ENCODE data around the gene PGS1. TPM values are rescaled to one million over a fixed set of nuclear protein-coding genes. Genes with fewer than 3 reads are reported as not detected.

PGS1 gene
- total and polyA plus RNA-seq, 2 donors (not counting 1 experiment from before 2014, with no cell fraction given) = 22.4 to 34.5 TPM

DNA sequence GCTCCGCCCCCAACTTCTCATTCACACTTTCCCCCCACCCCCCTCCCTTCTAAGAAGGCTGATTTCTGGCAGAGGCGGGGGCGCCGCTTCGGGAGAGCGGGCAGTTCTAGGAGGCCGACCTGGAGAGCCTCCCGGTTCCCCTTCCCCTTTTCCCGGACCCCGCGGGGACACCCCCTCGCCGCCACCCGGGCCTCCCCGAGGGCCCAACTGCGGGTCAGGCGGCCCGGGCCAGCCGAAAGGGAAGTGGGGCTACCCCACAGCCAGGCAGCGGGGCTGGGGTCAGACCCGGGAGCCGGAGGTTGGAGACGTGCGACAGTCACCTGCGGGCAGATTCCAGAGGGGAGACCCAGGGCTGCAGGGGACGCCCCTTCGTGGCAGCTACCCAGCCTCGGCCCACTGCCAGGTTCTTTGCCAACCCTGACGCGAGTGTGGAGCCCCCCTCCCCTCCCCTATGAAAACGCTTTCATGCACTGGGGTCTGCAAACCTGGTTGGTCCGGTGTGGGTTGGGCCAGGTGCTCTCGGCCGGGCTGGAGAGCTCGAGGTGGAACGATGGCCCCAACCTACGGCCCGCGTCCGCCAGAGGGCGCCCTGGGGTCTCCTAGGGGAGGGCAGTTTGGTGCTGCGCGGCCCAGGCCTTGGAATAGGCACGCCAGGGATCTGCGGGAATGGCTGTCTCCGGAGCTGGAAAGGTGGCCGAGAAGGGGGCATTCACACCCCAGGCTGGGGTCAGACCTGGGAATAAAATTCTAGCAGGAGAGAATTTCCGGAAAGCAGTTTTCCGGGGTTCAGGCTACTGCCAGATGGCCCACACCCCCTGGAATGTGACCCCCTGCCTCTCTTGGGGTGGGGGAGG lies 17.9 kb upstream of the PGS1 start:
- Histone ChIP-seq H3K27ac (ENCODE audit: insufficient read depth, low read length) (peak overlapping the region; percentile 93), H3K9me3 (ENCODE audit: control insufficient read depth, insufficient read depth, low read depth, low read length) (no peaks in the 10 kb centered on the region), H3K9ac (ENCODE audit: insufficient read depth, low read length) (peak overlapping the region; percentile 93), H3K27me3 (ENCODE audit: control insufficient read depth, insufficient read depth, low read length) (no peaks in the 10 kb centered on the region), H3K4me1 (ENCODE audit: control insufficient read depth, extremely low read depth, insufficient read depth, low read length) (peaks cover 12% of the 10 kb centered on the region), H2AFZ (ENCODE audit: low read length) (peak overlapping the region; percentile 10), H3K4me2 (ENCODE audit: extremely low read depth, insufficient read depth, low read length) (peak overlapping the region; percentile 83), H3K36me3 (ENCODE audit: control insufficient read depth, insufficient read depth, low read length) (peaks cover 16% of the 10 kb centered on the region), H4K20me1 (ENCODE audit: control insufficient read depth, extremely low read depth, insufficient read depth, low read length) (no peaks in the 10 kb centered on the region), H3K4me3 (replicated peaks in 1 of 4; ENCODE audit: control extremely low read depth in 1 of 4, insufficient read depth in 1 of 4, low read depth in 3 of 4, low read length in 4 of 4) (peak overlapping the region; percentile 46 to 68 (median 58)), H3K79me2 (ENCODE audit: control insufficient read depth, insufficient read depth, low read length) (peaks cover 40% of the 10 kb centered on the region)
- TF ChIP-seq EZH2 (IDR thresholded peaks at IDR 0.05; ENCODE audit: low read length, missing control alignments) = no peak
- TF ChIP-seq, protein P1, sequence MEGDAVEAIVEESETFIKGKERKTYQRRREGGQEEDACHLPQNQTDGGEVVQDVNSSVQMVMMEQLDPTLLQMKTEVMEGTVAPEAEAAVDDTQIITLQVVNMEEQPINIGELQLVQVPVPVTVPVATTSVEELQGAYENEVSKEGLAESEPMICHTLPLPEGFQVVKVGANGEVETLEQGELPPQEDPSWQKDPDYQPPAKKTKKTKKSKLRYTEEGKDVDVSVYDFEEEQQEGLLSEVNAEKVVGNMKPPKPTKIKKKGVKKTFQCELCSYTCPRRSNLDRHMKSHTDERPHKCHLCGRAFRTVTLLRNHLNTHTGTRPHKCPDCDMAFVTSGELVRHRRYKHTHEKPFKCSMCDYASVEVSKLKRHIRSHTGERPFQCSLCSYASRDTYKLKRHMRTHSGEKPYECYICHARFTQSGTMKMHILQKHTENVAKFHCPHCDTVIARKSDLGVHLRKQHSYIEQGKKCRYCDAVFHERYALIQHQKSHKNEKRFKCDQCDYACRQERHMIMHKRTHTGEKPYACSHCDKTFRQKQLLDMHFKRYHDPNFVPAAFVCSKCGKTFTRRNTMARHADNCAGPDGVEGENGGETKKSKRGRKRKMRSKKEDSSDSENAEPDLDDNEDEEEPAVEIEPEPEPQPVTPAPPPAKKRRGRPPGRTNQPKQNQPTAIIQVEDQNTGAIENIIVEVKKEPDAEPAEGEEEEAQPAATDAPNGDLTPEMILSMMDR (conservative IDR thresholded peaks at IDR 0.05 in 1 of 2, IDR thresholded peaks at IDR 0.05 in 1 of 2; ENCODE audit: low read depth in 1 of 2, low read length in 2 of 2) = peak; percentile 84 to 91
- DNase-seq (ENCODE audit: low read depth in 2 of 2) = peak; percentile 72 to 84

DNA sequence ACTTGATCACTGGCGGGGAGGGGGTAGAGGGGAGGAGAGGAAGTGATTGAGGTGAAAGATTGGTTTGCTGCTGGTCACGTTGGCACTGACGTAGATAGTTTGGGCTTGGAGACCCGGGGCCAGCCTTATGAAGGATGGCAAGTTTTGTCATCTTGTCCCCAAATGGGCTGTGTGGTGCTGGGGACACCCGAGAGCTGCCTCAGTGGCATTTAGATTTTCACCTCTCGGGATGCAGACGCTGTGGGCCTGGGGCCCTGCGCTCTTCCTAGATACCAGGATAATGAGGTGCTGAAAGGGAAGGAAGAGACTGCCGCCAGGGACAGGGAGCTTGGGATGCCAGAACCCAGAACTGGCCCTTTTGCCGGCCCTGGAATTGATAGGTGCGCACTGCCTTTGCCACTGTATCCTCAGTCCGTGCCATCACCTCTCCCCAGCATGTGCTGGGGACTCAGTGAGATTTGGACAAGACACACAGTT lies 17.2 kb upstream of the PGS1 start:
- H4K20me1 ChIP-seq (ENCODE audit: control insufficient read depth, extremely low read depth, insufficient read depth, low read length) = no peaks in the 10 kb centered on the region
- no peak for DNase-seq (ENCODE audit: low read depth in 2 of 2)
- H3K9me3 ChIP-seq (ENCODE audit: control insufficient read depth, insufficient read depth, low read depth, low read length) = no peaks in the 10 kb centered on the region
- no peaks in the 10 kb centered on the region for H3K27me3 ChIP-seq (ENCODE audit: control insufficient read depth, insufficient read depth, low read length)
- H3K36me3 ChIP-seq (ENCODE audit: control insufficient read depth, insufficient read depth, low read length) = peaks cover 13% of the 10 kb centered on the region
- H2AFZ ChIP-seq (ENCODE audit: low read length) = no peak overlapping the region
- H3K79me2 ChIP-seq (ENCODE audit: control insufficient read depth, insufficient read depth, low read length) = peaks cover 34% of the 10 kb centered on the region
- no peak overlapping the region for H3K27ac ChIP-seq (ENCODE audit: insufficient read depth, low read length)
- no peak overlapping the region for H3K9ac ChIP-seq (ENCODE audit: insufficient read depth, low read length)
- TF ChIP-seq, protein P1 (conservative IDR thresholded peaks at IDR 0.05 in 1 of 2, IDR thresholded peaks at IDR 0.05 in 1 of 2; ENCODE audit: low read depth in 1 of 2, low read length in 2 of 2) = no peak
- TF ChIP-seq EZH2 (IDR thresholded peaks at IDR 0.05; ENCODE audit: low read length, missing control alignments) = no peak
- peaks cover 12% of the 10 kb centered on the region for H3K4me1 ChIP-seq (ENCODE audit: control insufficient read depth, extremely low read depth, insufficient read depth, low read length)
- H3K4me2 ChIP-seq (ENCODE audit: extremely low read depth, insufficient read depth, low read length) = no peak overlapping the region
- peak overlapping the region in 1 of 4 experiments; percentile 68 for H3K4me3 ChIP-seq (replicated peaks in 1 of 4; ENCODE audit: control extremely low read depth in 1 of 4, insufficient read depth in 1 of 4, low read depth in 3 of 4, low read length in 4 of 4)

DNA sequence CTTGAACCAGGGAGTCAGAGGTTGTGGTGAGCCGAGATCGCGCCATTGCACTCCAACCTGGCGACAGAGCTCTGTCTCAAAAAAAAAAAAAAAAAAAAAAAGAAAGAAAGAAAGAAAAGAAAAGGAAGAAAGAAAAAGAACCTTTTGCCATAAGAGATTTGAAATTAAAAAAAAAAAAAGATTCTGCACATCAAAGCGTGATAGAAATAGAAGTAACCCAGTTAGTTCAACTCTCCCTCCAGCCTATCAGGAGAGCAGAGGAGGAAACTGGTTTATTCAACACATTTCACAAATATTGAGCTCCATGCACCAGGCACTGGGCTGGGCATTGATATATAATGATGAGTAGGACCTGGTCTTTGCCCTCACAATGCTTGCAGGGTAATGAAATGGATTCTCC lies 16.2 kb upstream of the PGS1 start:
- Histone ChIP-seq H4K20me1 (ENCODE audit: control insufficient read depth, extremely low read depth, insufficient read depth, low read length) (no peaks in the 10 kb centered on the region), H3K9ac (ENCODE audit: insufficient read depth, low read length) (no peak overlapping the region), H3K27me3 (ENCODE audit: control insufficient read depth, insufficient read depth, low read length) (no peaks in the 10 kb centered on the region), H3K4me3 (replicated peaks in 1 of 4; ENCODE audit: control extremely low read depth in 1 of 4, insufficient read depth in 1 of 4, low read depth in 3 of 4, low read length in 4 of 4) (no peak overlapping the region), H3K4me2 (ENCODE audit: extremely low read depth, insufficient read depth, low read length) (no peak overlapping the region), H3K79me2 (ENCODE audit: control insufficient read depth, insufficient read depth, low read length) (peaks cover 26% of the 10 kb centered on the region), H3K9me3 (ENCODE audit: control insufficient read depth, insufficient read depth, low read depth, low read length) (no peaks in the 10 kb centered on the region), H3K36me3 (ENCODE audit: control insufficient read depth, insufficient read depth, low read length) (peaks cover 11% of the 10 kb centered on the region), H3K4me1 (ENCODE audit: control insufficient read depth, extremely low read depth, insufficient read depth, low read length) (peaks cover 14% of the 10 kb centered on the region), H3K27ac (ENCODE audit: insufficient read depth, low read length) (no peak overlapping the region), H2AFZ (ENCODE audit: low read length) (no peak overlapping the region)
- TF ChIP-seq, protein P1 (conservative IDR thresholded peaks at IDR 0.05 in 1 of 2, IDR thresholded peaks at IDR 0.05 in 1 of 2; ENCODE audit: low read depth in 1 of 2, low read length in 2 of 2) = no peak
- no peak for TF ChIP-seq EZH2 (IDR thresholded peaks at IDR 0.05; ENCODE audit: low read length, missing control alignments)
- no peak for DNase-seq (ENCODE audit: low read depth in 2 of 2)
